GM21528 (cell line): Measurements from ENCODE around the gene PAK4.
"Not testable (repeated sequence)": the region's sequence is repeated elsewhere in the genome, so short reads cannot be mapped to it uniquely, and the experiment has no call there.

Experiments used
- ATAC-seq: cut with Tn5 transposase; IDR thresholded peaks from one replicate; pipeline ENCODE4 v1.9.1; 2021; ENCODE audit warnings: mild to moderate bottlenecking, moderate library complexity; ENCODE audit not compliant: unreplicated experiment, low FRiP score

The PAK4 gene

GRCh38 chr19:39099341-39099740 is 26.2 kb upstream of the PAK4 start:
- no peak for ATAC-seq

- no peak for ATAC-seq
These were observed 25.0 kb upstream of the PAK4 start for GRCh38 chr19:39100500-39101166.

GRCh38 chr19:39103151-39103550 is 22.4 kb upstream of the PAK4 start:
- no peak for ATAC-seq

GRCh38 chr19:39104186-39104596 is 21.4 kb upstream of the PAK4 start:
- ATAC-seq = no peak

- no peak for ATAC-seq
These were observed 19.4 kb upstream of the PAK4 start for GRCh38 chr19:39106194-39106593.

- no peak for ATAC-seq
These were observed 15.9 kb upstream of the PAK4 start for GRCh38 chr19:39109641-39110040.

- no peak for ATAC-seq
These were observed 15.2 kb upstream of the PAK4 start for GRCh38 chr19:39110263-39110967.

- no peak for ATAC-seq
These were observed 13.9 kb upstream of the PAK4 start for GRCh38 chr19:39111593-39112199.

GRCh38 chr19:39112338-39112890 is 13.2 kb upstream of the PAK4 start:
- ATAC-seq = no peak

GRCh38 chr19:39113199-39113598 is 12.4 kb upstream of the PAK4 start:
- ATAC-seq = no peak

GRCh38 chr19:39115105-39115847 is 10.3 kb upstream of the PAK4 start:
- ATAC-seq = no peak

- not testable (repeated sequence) for ATAC-seq
These were observed 8.6 kb upstream of the PAK4 start for GRCh38 chr19:39117023-39117422.

GRCh38 chr19:39119830-39120229 is 5.8 kb upstream of the PAK4 start:
- no peak for ATAC-seq

GRCh38 chr19:39122934-39123731 is 2.5 kb upstream of the PAK4 start:
- ATAC-seq = no peak

GRCh38 chr19:39124136-39124764 is 1.3 kb upstream of the PAK4 start:
- no peak for ATAC-seq

- ATAC-seq = no peak
These were observed 410 bp upstream of the PAK4 start for GRCh38 chr19:39125199-39125553.

GRCh38 chr19:39126312-39127187 is 964 bp downstream of the PAK4 start:
- ATAC-seq = no peak

GRCh38 chr19:39127812-39128515 is 2.4 kb downstream of the PAK4 start:
- ATAC-seq = no peak
